Gastrocnemius medialis (tissue), 4 donors: ENCODE data around the gene CHRM5. TPM values are rescaled to one million over a fixed set of nuclear protein-coding genes. Genes with fewer than 3 reads are reported as not detected.

Source experiments
- ATAC-seq, 2 donors: fragments of 150-250 bp; one replicate each; pipeline ENCODE4 v1.9.1; 2016
- DNase-seq, 2 donors: peaks; one replicate each; pipeline ENCODE4 v3.0.0-alpha.2; 2019
- H3K27ac ChIP-seq, 4 donors: fragments of 200-600 bp; sonication (generic); 1 replicate in 1 of 4; 2 replicates in 3 of 4; pipeline ENCODE4 v1.5.1; 2016 to 2018; ENCODE audit warnings: mild to moderate bottlenecking in 2 of 4, moderate library complexity in 1 of 4
- H3K27me3 ChIP-seq, 3 donors: fragments of 200-600 bp; sonication (generic) in 2 of 3; 1 replicate in 1 of 3; 2 replicates in 2 of 3; pipeline versions ENCODE4 v1.5.1 to v1.6.0; 2016 to 2019; ENCODE audit warnings: mild to moderate bottlenecking in 1 of 3, moderate library complexity in 1 of 3
- H3K36me3 ChIP-seq, 2 donors: fragments of 200-600 bp; sonication (generic) in 1 of 2; one replicate each; pipeline ENCODE4 v1.5.1; 2017 to 2018
- H3K4me1 ChIP-seq, 2 donors: fragments of 200-600 bp; sonication (generic) in 1 of 2; one replicate each; pipeline ENCODE4 v1.5.1; 2016 to 2017; ENCODE audit warnings: mild to moderate bottlenecking in 2 of 2
- H3K4me3 ChIP-seq, 4 donors: fragments of 200-600 bp; sonication (generic) in 3 of 4; 1 replicate in 1 of 4; 2 replicates in 3 of 4; pipeline ENCODE4 v1.5.1; 2016 to 2019; ENCODE audit warnings: mild to moderate bottlenecking in 2 of 4
- H3K9me3 ChIP-seq, 3 donors: fragments of 200-600 bp; sonication (generic) in 2 of 3; 1 replicate in 1 of 3; 2 replicates in 2 of 3; pipeline ENCODE4 v1.5.1; 2016 to 2019
- CTCF ChIP-seq, 5 experiments: fragments of 450-650 bp in 3 of 5; fragments of 200-600 bp in 2 of 5; sonication (generic) in 2 of 5; IDR thresholded peaks in 4 of 5; conservative IDR thresholded peaks in 1 of 5; 1 replicate in 4 of 5; 2 replicates in 1 of 5; pipeline ENCODE4 v1.5.1; 2016 to 2019; ENCODE audit warnings: antibody characterized with exemption in 5 of 5, mild to moderate bottlenecking in 3 of 5, moderate library complexity in 3 of 5
- POLR2A ChIP-seq, 2 donors: fragments of 450-650 bp; IDR thresholded peaks; one replicate each; pipeline ENCODE4 v1.6.1; 2017; ENCODE audit warnings: antibody characterized with exemption in 2 of 2, mild to moderate bottlenecking in 2 of 2, moderate library complexity in 2 of 2
- in situ Hi-C, 4 donors: fragments of 200-750 bp; cut with MboI; loops; one replicate each; pipeline versions ENCODE4 v1.15.0 to v1.8.0; 2017; ENCODE audit warnings: low sequenced_read_pairs in 4 of 4
- intact Hi-C: fragments of 100-400 bp; cut with DNase I; formaldehyde crosslinking; loops from one replicate; pipeline ENCODE4 v1.15.1; 2023; ENCODE audit warnings: low total_unique reads
- total RNA-seq, 4 donors: library from RNA; depleted of rRNA; stranded (reverse); fragments of >200 nt; gene quantifications; one replicate each; pipeline versions ENCODE4 v1.1.0 to v1.2.3, GENCODE V29; 2016

Gene CHRM5
- total RNA-seq, 4 donors from 2014 or later, result not detected

DNA sequence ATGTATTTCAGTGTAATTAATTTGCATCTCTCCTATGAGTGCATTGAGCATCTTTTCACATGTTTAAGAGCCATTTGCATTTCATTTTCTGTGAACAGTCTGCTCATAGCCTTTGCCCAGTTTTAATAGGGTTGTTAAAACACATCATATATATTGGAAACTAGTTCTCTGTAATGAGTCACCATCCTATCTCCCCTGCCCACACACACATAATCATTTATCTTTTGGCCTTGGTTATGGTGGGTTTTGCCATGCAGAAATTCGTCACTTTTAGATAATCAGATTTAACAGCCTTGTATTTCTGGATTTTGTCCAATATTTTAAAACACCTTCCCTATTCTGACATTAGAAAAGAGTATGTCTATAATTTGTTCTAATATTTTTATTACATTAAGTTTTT lies 11.9 kb upstream of the CHRM5 start:
- in situ Hi-C loops, result no loop called here

DNA sequence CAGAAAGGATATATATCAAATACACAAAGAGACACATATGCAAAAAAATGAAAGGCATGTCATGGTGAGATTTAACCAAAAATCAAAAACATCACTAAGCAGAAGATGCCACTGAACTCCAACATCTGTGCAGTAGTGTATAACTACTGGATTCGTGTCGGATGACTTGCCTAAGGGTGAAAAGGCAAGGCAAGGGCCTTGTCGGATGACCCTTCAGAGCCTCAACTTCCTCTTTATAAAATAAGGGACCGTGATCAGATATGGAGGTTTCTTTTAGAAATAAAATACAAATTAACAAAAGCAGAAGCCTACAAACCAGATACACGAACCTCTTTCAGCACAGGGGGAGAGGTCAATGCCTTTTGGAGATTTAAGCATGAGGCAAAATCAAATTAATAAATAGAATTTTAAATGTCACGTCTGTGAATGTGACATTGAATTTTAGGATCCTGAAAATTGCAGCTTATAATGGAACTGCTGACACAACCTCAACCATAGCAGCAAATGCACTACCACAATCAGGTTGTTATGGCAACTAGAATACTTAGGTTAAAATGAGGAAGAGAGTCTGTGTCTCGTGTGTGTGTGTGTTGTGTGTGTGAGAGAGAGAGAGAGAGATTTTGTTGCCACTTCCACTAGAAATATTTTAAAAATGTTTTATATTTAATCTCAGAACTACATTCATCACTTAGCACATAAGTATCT lies 8.3 kb upstream of the CHRM5 start:
- ATAC-seq, result no peak
- Histone ChIP-seq H3K27ac (no peak overlapping the region), H3K4me1 (no peaks in the 10 kb centered on the region), H3K9me3 (no peaks in the 10 kb centered on the region), H3K36me3 (no peaks in the 10 kb centered on the region), H3K27me3 (no peaks in the 10 kb centered on the region), H3K4me3 (no peak overlapping the region)
- intact Hi-C loops, result loop anchor here (10.0 kb wide), 1 partner anchor 225 kb away; no protein-coding TSS in a partner anchor
- in situ Hi-C loops, result no loop called here
- TF ChIP-seq POLR2A (IDR thresholded peaks at IDR 0.05) (no peak), CTCF (IDR thresholded peaks at IDR 0.05 in 4 of 5, conservative IDR thresholded peaks at IDR 0.05 in 1 of 5) (no peak)
- DNase-seq, result no peak

More for the DNA sequence above, 11.9 kb upstream of the CHRM5 start:
- no peaks in the 10 kb centered on the region for H3K27me3 ChIP-seq
- intact Hi-C loops, result no loop called here
- no peaks in the 10 kb centered on the region for H3K36me3 ChIP-seq
- H3K9me3 ChIP-seq, result no peaks in the 10 kb centered on the region
- no peaks in the 10 kb centered on the region for H3K4me1 ChIP-seq
- no peak for ATAC-seq
- TF ChIP-seq POLR2A (IDR thresholded peaks at IDR 0.05) (no peak), CTCF (IDR thresholded peaks at IDR 0.05 in 4 of 5, conservative IDR thresholded peaks at IDR 0.05 in 1 of 5) (no peak)
- DNase-seq, result no peak
- H3K27ac ChIP-seq, result no peak overlapping the region
- H3K4me3 ChIP-seq, result no peak overlapping the region

GRCh38 chr15:33960549-33960935 lies 7.8 kb upstream of the CHRM5 start:
- TF ChIP-seq POLR2A (IDR thresholded peaks at IDR 0.05), result no peak
- no peak for TF ChIP-seq CTCF (IDR thresholded peaks at IDR 0.05 in 4 of 5, conservative IDR thresholded peaks at IDR 0.05 in 1 of 5)
- intact Hi-C loops (loop anchor here (10.0 kb wide), 1 partner anchor 226 kb away; no protein-coding TSS in a partner anchor), in situ Hi-C loops (no loop called here)
- Histone ChIP-seq H3K27ac (no peak overlapping the region), H3K36me3 (no peaks in the 10 kb centered on the region), H3K9me3 (no peaks in the 10 kb centered on the region), H3K4me3 (no peak overlapping the region), H3K27me3 (no peaks in the 10 kb centered on the region), H3K4me1 (no peaks in the 10 kb centered on the region)
- no peak for DNase-seq
- no peak for ATAC-seq

- DNase-seq (no peak), ATAC-seq (no peak)
- no peak overlapping the region for H3K27ac ChIP-seq
- no peaks in the 10 kb centered on the region for H3K36me3 ChIP-seq
- H3K9me3 ChIP-seq, result no peaks in the 10 kb centered on the region
- intact Hi-C loops, result loop anchor here (10.0 kb wide), 1 partner anchor 229 kb away; no protein-coding TSS in a partner anchor
- no peaks in the 10 kb centered on the region for H3K27me3 ChIP-seq
- peak in 3 of 5 experiments; percentile 9 to 54 (median 26) for TF ChIP-seq CTCF (IDR thresholded peaks at IDR 0.05 in 4 of 5, conservative IDR thresholded peaks at IDR 0.05 in 1 of 5)
- TF ChIP-seq POLR2A (IDR thresholded peaks at IDR 0.05), result no peak
- in situ Hi-C loops, result no loop called here
- no peak overlapping the region for H3K4me3 ChIP-seq
- peaks cover 10 to 15% of the 10 kb centered on the region in 2 donors for H3K4me1 ChIP-seq
Observed at GRCh38 chr15:33963831-33964664, 4.2 kb upstream of the CHRM5 start.
